K562 (cell line): ENCODE data around the gene LIN28A. TPM values are rescaled to one million over a fixed set of nuclear protein-coding genes. Genes with fewer than 3 reads are reported as not detected.

Source experiments
- CXXC5 ChIP-seq: fragments of 250-450 bp; sonication (Bioruptor Pico); IDR thresholded peaks from 2 replicates; pipeline ENCODE4 v1.8.0; 2022; ENCODE audit warnings: inconsistent platforms, mild to moderate bottlenecking, moderate library complexity
- FOS ChIP-seq: IDR thresholded peaks from 3 replicates; pipeline ENCODE4 v1.6.1; 2011; ENCODE audit not compliant: insufficient read length; ENCODE audit errors: extremely low read depth
- HCFC1 ChIP-seq: IDR thresholded peaks from 2 replicates; pipeline ENCODE4 v1.6.1; 2012; ENCODE audit warnings: low read depth, low read length, improper control_type of control experiment
- MXD1 ChIP-seq: fragments of 250-450 bp; sonication (Bioruptor Pico); IDR thresholded peaks from 2 replicates; pipeline ENCODE4 v1.8.0; 2021; ENCODE audit warnings: borderline replicate concordance, mild to moderate bottlenecking, moderate library complexity; ENCODE audit not compliant: poor library complexity, severe bottlenecking
- NR2F6 ChIP-seq: fragments of 450-650 bp; formaldehyde crosslinking; IDR thresholded peaks from 2 replicates; pipeline ENCODE4 v1.4.0; 2020; ENCODE audit warnings: mild to moderate bottlenecking
- PRDM10 ChIP-seq: fragments of 450-650 bp; IDR thresholded peaks from 2 replicates; pipeline ENCODE4 v1.6.1; 2018; ENCODE audit not compliant: partially characterized antibody
- PREB ChIP-seq: sonication (generic); formaldehyde crosslinking; IDR thresholded peaks from 2 replicates; pipeline ENCODE4 v1.8.1; 2023; ENCODE audit warnings: mild to moderate bottlenecking, missing genetic modification reagents
- RBBP5 ChIP-seq: fragments of 200-600 bp; sonication (generic); IDR thresholded peaks from 2 replicates; pipeline ENCODE4 v1.6.1; 2012; ENCODE audit warnings: borderline replicate concordance, mild to moderate bottlenecking, low read length, control low read depth, inconsistent platforms; ENCODE audit not compliant: insufficient read depth, poor library complexity, severe bottlenecking
- RNF219 ChIP-seq: fragments of 250-450 bp; sonication (Bioruptor Pico); IDR thresholded peaks from 2 replicates; pipeline ENCODE4 v1.5.0; 2022; ENCODE audit warnings: mild to moderate bottlenecking
- SOX6 ChIP-seq: fragments of 450-650 bp; IDR thresholded peaks from 2 replicates; pipeline ENCODE4 v1.6.1; 2014; ENCODE audit warnings: mild to moderate bottlenecking
- USF2 ChIP-seq: sonication (generic); formaldehyde crosslinking; IDR thresholded peaks from 2 replicates; pipeline ENCODE4 v1.5.0; 2020; ENCODE audit warnings: missing genetic modification reagents
- VEZF1 ChIP-seq: fragments of 200-800 bp; sonication (Bioruptor generic); IDR thresholded peaks from 2 replicates; pipeline ENCODE4 v1.6.1; 2017; ENCODE audit warnings: missing genetic modification characterization, missing compliant biosample characterization
- ZKSCAN1 ChIP-seq: fragments of 150-350 bp; IDR thresholded peaks from 2 replicates; pipeline ENCODE4 v1.6.1; 2016; ENCODE audit warnings: low read depth, low read length
- ZNF398 ChIP-seq: fragments of 250-450 bp; sonication (Bioruptor Pico); IDR thresholded peaks from 2 replicates; pipeline ENCODE4 v1.8.0; 2021; ENCODE audit warnings: moderate library complexity, mild to moderate bottlenecking, inconsistent platforms
- polyA plus RNA-seq, 8 experiments: library from polyadenylated mRNA; depleted of rRNA in 4 of 8; stranded (reverse) in 5 of 8; unstranded in 3 of 8; fragments of >200 nt; fragmentation: Nextera tagmentation in 2 of 8; fragmentation: Illumina TruSeq in 1 of 8; extraction: Ambion mirVana in 2 of 8; extraction: Trizol in 1 of 8; gene quantifications; 2 replicates each; pipeline versions ENCODE4 v1.2.1 to v1.2.3, GENCODE V29; 2011 to 2014; ENCODE audit warnings: inconsistent platforms in 1 of 8, missing spikeins in 1 of 8
- total RNA-seq, 7 experiments: library from RNA; depleted of rRNA in 6 of 7; stranded (reverse); fragments of >200 nt in 6 of 7; fragmentation: Illumina TruSeq in 2 of 7; extraction: Trizol in 2 of 7; gene quantifications; 2 replicates each; pipeline versions ENCODE4 v1.2.1 to v1.2.3, GENCODE V29; 2011 to 2021; ENCODE audit warnings: low replicate concordance in 1 of 7

LIN28A gene
- total and polyA plus RNA-seq, 9 of the 15 experiments (the other 6 are each of a cell fraction or from before 2014, with no cell fraction given), result 0.80 to 5.4 (median 3.9) TPM

- TF ChIP-seq VEZF1 (CRISPR knock-in tag) (peak; percentile 95), NR2F6 (CRISPR knock-in tag) (no peak), RBBP5 (peak; percentile 79), MXD1 (CRISPR knock-in tag) (peak; percentile 95), SOX6 (peak; percentile 59; the same call in 1 of the 2 replicates), CXXC5 (CRISPR knock-in tag) (peak; percentile 94), PREB (CRISPR knock-in tag) (no peak), RNF219 (CRISPR knock-in tag) (no peak), PRDM10 (peak; percentile 66), FOS (no peak), HCFC1 (peak; percentile 91), ZNF398 (CRISPR knock-in tag) (no peak), ZKSCAN1 (peak; percentile 89), USF2 (CRISPR knock-in tag) (peak; percentile 100)
Observed at GRCh38 chr1:26431979-26432695, 21.5 kb downstream of the LIN28A start, which contains the start of gene DHDDS (continued).
